ENCODE measurements around the gene WDR64.

Gene WDR64

GRCh38 chr1:241715956-241716355, 63.9 kb downstream of the WDR64 start:
- H3K4me3 ChIP-seq (ENCODE audit: low read depth, low read length): no peak overlapping the region
- TF ChIP-seq MYC (IDR thresholded peaks at IDR 0.05; ENCODE audit: low read depth, low read length): no peak
- no peak for TF ChIP-seq POLR2A (IDR thresholded peaks at IDR 0.05; ENCODE audit: extremely low read depth, insufficient read length)
- TF ChIP-seq, protein P1, sequence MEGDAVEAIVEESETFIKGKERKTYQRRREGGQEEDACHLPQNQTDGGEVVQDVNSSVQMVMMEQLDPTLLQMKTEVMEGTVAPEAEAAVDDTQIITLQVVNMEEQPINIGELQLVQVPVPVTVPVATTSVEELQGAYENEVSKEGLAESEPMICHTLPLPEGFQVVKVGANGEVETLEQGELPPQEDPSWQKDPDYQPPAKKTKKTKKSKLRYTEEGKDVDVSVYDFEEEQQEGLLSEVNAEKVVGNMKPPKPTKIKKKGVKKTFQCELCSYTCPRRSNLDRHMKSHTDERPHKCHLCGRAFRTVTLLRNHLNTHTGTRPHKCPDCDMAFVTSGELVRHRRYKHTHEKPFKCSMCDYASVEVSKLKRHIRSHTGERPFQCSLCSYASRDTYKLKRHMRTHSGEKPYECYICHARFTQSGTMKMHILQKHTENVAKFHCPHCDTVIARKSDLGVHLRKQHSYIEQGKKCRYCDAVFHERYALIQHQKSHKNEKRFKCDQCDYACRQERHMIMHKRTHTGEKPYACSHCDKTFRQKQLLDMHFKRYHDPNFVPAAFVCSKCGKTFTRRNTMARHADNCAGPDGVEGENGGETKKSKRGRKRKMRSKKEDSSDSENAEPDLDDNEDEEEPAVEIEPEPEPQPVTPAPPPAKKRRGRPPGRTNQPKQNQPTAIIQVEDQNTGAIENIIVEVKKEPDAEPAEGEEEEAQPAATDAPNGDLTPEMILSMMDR (IDR thresholded peaks at IDR 0.05; ENCODE audit: low read depth, low read length): no peak
- TF ChIP-seq, protein P2, sequence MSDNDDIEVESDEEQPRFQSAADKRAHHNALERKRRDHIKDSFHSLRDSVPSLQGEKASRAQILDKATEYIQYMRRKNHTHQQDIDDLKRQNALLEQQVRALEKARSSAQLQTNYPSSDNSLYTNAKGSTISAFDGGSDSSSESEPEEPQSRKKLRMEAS (IDR thresholded peaks at IDR 0.05; ENCODE audit: low read depth, low read length): no peak
- DNase-seq (ENCODE audit: low read depth): no peak

DNA sequence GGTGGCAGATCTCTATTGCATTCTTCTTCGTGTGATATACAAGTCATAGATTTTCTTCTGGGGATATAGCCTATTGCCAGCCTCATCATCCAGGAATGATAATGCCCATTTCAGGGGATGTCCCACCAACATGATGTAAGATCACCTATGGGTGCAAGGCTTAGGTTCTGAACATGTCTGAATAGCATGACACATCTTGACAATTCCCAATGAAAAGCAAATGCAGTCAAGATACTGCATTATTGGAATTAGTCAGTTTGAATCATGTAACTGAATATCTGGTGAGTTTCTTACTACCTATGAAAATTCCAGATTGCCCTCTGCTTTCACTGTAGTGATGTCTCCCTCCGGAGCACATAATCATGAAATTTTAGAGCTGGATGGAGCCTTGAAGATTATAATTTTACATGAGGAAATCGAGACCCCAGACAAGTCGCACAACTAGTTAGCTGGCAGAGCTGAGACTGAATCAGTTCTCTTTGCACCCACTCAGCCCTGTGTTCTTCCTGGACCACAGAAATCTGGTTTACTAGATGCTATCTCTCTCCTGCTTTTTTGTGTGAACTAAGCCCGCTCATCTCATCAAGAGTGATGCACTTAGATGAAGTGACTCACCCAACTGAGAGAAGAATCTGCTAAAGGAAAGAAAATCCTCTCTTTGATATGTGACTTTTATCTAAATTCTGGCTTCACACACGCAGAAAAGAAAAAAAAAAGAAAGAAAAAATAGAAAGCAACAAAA, 65.0 kb downstream of the WDR64 start:
- no peak for TF ChIP-seq POLR2A (IDR thresholded peaks at IDR 0.05; ENCODE audit: extremely low read depth, insufficient read length)
- no peak for TF ChIP-seq MYC (IDR thresholded peaks at IDR 0.05; ENCODE audit: low read depth, low read length)
- TF ChIP-seq, protein P2 (IDR thresholded peaks at IDR 0.05; ENCODE audit: low read depth, low read length): no peak
- TF ChIP-seq, protein P1 (IDR thresholded peaks at IDR 0.05; ENCODE audit: low read depth, low read length): no peak
- H3K4me3 ChIP-seq (ENCODE audit: low read depth, low read length): no peak overlapping the region
- DNase-seq (ENCODE audit: low read depth): no peak

DNA sequence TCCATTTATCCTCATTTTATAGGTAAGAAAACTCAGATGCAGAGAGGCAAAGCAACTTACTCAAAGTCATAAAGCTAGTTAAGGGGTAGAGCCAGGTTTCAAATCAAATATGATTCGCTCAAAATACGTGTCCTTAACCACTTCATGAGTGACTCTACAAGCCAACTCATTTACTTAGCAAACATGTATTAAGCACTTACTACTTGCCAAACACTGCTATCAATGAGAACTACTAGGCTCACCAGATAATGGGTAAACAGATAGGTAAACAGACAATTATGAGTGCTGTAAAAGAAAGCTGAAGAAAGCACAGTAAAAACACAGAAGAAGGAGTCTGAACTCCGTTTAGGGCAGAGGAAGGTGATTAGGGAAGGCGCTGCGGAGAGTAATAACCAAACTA, 65.9 kb downstream of the WDR64 start:
- no peak for TF ChIP-seq POLR2A (IDR thresholded peaks at IDR 0.05; ENCODE audit: extremely low read depth, insufficient read length)
- TF ChIP-seq, protein P1 (IDR thresholded peaks at IDR 0.05; ENCODE audit: low read depth, low read length): no peak
- TF ChIP-seq, protein P2 (IDR thresholded peaks at IDR 0.05; ENCODE audit: low read depth, low read length): no peak
- no peak for TF ChIP-seq MYC (IDR thresholded peaks at IDR 0.05; ENCODE audit: low read depth, low read length)
- no peak for DNase-seq (ENCODE audit: low read depth)
- H3K4me3 ChIP-seq (ENCODE audit: low read depth, low read length): no peak overlapping the region

DNA sequence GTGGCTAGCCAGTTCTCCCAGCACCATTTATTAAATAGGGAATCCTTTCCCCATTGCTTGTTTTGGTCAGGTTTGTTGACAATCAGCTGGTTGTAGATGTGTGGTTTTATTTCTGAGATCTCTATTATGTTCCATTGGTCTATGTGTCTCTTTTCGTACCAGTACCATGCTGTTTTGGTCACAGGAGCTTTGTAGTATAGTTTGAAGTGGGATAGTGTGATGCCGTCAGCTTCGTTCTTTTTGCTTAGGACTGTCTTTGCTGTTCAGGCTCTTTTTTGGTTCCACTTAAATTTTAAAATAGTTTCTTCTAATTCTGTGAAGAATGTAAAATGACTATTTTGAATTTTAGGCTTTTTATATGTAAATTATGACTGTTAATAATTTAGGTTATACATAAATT, 68.9 kb downstream of the WDR64 start:
- TF ChIP-seq, protein P2 (IDR thresholded peaks at IDR 0.05; ENCODE audit: low read depth, low read length): no peak
- TF ChIP-seq MYC (IDR thresholded peaks at IDR 0.05; ENCODE audit: low read depth, low read length): no peak
- TF ChIP-seq POLR2A (IDR thresholded peaks at IDR 0.05; ENCODE audit: extremely low read depth, insufficient read length): no peak
- TF ChIP-seq, protein P1 (IDR thresholded peaks at IDR 0.05; ENCODE audit: low read depth, low read length): no peak
- no peak for DNase-seq (ENCODE audit: low read depth)
- H3K4me3 ChIP-seq (ENCODE audit: low read depth, low read length): no peak overlapping the region

DNA sequence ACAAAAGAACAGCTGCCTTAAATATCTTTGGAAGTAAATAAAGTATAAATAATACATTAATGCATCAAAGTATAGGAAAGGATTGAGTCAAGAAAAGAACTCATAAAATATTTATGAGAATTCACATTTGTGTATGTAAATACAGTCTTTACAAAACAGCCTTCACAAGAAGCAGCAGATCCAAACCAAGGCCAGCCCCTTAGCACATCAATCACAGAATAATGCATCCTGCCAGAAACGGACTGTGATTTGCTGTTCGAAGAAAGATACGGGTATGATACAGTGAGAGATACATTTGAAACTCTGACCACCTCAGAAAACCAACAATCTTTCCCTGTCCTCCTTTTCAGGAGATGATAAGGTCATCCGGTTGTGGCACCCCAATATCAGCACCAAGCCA, 70.9 kb downstream of the WDR64 start:
- no peak for DNase-seq (ENCODE audit: low read depth)

More for the DNA sequence above, 70.9 kb downstream of the WDR64 start:
- TF ChIP-seq MYC (IDR thresholded peaks at IDR 0.05; ENCODE audit: low read depth, low read length) (no peak), POLR2A (IDR thresholded peaks at IDR 0.05; ENCODE audit: extremely low read depth, insufficient read length) (no peak)
- TF ChIP-seq, protein P2 (IDR thresholded peaks at IDR 0.05; ENCODE audit: low read depth, low read length): no peak
- TF ChIP-seq, protein P1 (IDR thresholded peaks at IDR 0.05; ENCODE audit: low read depth, low read length): no peak
- H3K4me3 ChIP-seq (ENCODE audit: low read depth, low read length): no peak overlapping the region

Measured in NB4 (cell line).